ENCODE results near the gene ALPL.

GRCh38 chr1:21559788-21560567 lies 50.8 kb downstream of the ALPL start:
- TF ChIP-seq CTCF (IDR thresholded peaks at IDR 0.05) (no peak), MAX (CRISPR knock-in tag; IDR thresholded peaks at IDR 0.05) (no peak), ZNF263 (CRISPR knock-in tag; IDR thresholded peaks at IDR 0.05; ENCODE audit: low read depth) (no peak), PRDM15 (CRISPR knock-in tag; IDR thresholded peaks at IDR 0.05) (no peak), ESRRA (CRISPR knock-in tag; IDR thresholded peaks at IDR 0.05; ENCODE audit: borderline replicate concordance) (no peak), PRRX2 (CRISPR knock-in tag; IDR thresholded peaks at IDR 0.05) (no peak), E2F4 (CRISPR knock-in tag; IDR thresholded peaks at IDR 0.05; ENCODE audit: borderline replicate concordance, low read depth) (no peak)
